Keratinocyte (primary cell): ENCODE data around the gene GATA1. TPM values are rescaled to one million over a fixed set of nuclear protein-coding genes. Genes with fewer than 3 reads are reported as not detected.

Experiments used
- DNase-seq: peaks from one replicate; pipeline ENCODE4 v3.0.0-alpha.2; 2011; ENCODE audit warnings: low read depth, missing footprints, low spot score
- FAIRE-seq: peaks from 2 replicates; lab custom pipeline; 2011; peaks lifted over from hg19 to GRCh38; lab: Jason Lieb, UNC
- H2AFZ ChIP-seq: 2 replicates; pipeline ENCODE4 v1.6.0; 2012; ENCODE audit warnings: low read length, control low read depth, inconsistent platforms; ENCODE audit not compliant: control insufficient read depth
- H3K27ac ChIP-seq: 2 replicates; pipeline ENCODE4 v1.5.1; 2011; ENCODE audit warnings: low read length; ENCODE audit not compliant: control insufficient read depth, insufficient read depth
- H3K27me3 ChIP-seq: 3 replicates; pipeline ENCODE4 v1.6.0; 2011; ENCODE audit warnings: low read length; ENCODE audit not compliant: control insufficient read depth, insufficient read depth; ENCODE audit errors: extremely low read depth
- H3K36me3 ChIP-seq, 2 experiments: 2 replicates in 1 of 2; 3 replicates in 1 of 2; pipeline ENCODE4 v1.5.1; 2011; ENCODE audit warnings: low read length in 2 of 2, mild to moderate bottlenecking in 1 of 2; ENCODE audit not compliant: control insufficient read depth in 2 of 2, insufficient read depth in 2 of 2; ENCODE audit errors: extremely low read depth in 1 of 2
- H3K4me1 ChIP-seq: 3 replicates; pipeline ENCODE4 v1.5.1; 2011; ENCODE audit warnings: low read length; ENCODE audit not compliant: control insufficient read depth, insufficient read depth; ENCODE audit errors: extremely low read depth
- H3K4me2 ChIP-seq: 3 replicates; pipeline ENCODE4 v1.6.0; 2011; ENCODE audit warnings: low read depth, low read length; ENCODE audit not compliant: control insufficient read depth, insufficient read depth; ENCODE audit errors: extremely low read depth
- H3K4me3 ChIP-seq, 3 experiments: fragments of 200-600 bp in 1 of 3; sonication (generic) in 1 of 3; 2 replicates in 2 of 3; 3 replicates in 1 of 3; pipeline ENCODE4 v1.5.1; 2011 to 2016; ENCODE audit warnings: low read length in 3 of 3, mild to moderate bottlenecking in 3 of 3, control low read depth in 2 of 3, inconsistent platforms in 1 of 3, low read depth in 1 of 3, mixed read lengths in 1 of 3, mixed run types in 1 of 3, moderate library complexity in 1 of 3; ENCODE audit not compliant: control insufficient read depth in 2 of 3, insufficient read depth in 2 of 3; ENCODE audit errors: extremely low read depth in 1 of 3
- H3K79me2 ChIP-seq: 2 replicates; pipeline ENCODE4 v1.6.0; 2012; ENCODE audit warnings: low read length; ENCODE audit not compliant: control insufficient read depth, insufficient read depth
- H3K9ac ChIP-seq: 3 replicates; pipeline ENCODE4 v1.6.0; 2011; ENCODE audit warnings: low read length; ENCODE audit not compliant: control insufficient read depth, insufficient read depth; ENCODE audit errors: extremely low read depth
- H3K9me1 ChIP-seq: 3 replicates; pipeline ENCODE4 v1.6.0; 2011; ENCODE audit warnings: low read length; ENCODE audit not compliant: control insufficient read depth, insufficient read depth; ENCODE audit errors: extremely low read depth
- H3K9me3 ChIP-seq: 2 replicates; pipeline ENCODE4 v1.5.1; 2012; ENCODE audit warnings: low read depth, low read length; ENCODE audit not compliant: control insufficient read depth
- H4K20me1 ChIP-seq: 3 replicates; pipeline ENCODE4 v1.6.0; 2011; ENCODE audit warnings: low read length; ENCODE audit not compliant: control insufficient read depth, insufficient read depth; ENCODE audit errors: extremely low read depth
- CTCF ChIP-seq, 3 experiments: IDR thresholded peaks in 1 of 3; conservative IDR thresholded peaks in 1 of 3; optimal IDR thresholded peaks in 1 of 3; 2 replicates in 2 of 3; 3 replicates in 1 of 3; pipeline versions ENCODE3 to v1.5.1; 2011; ENCODE audit warnings: low read length in 3 of 3, mild to moderate bottlenecking in 3 of 3, moderate library complexity in 2 of 3, control low read depth in 1 of 3, inconsistent platforms in 1 of 3; ENCODE audit not compliant: insufficient read depth in 2 of 3; ENCODE audit errors: extremely low read depth in 1 of 3
- EZH2 ChIP-seq: IDR thresholded peaks from one replicate; pipeline ENCODE4 v1.6.1; 2012; ENCODE audit warnings: inconsistent platforms, mild to moderate bottlenecking, low read length, moderate library complexity
- dilution Hi-C: fragments of 300-500 bp; cut with MboI; formaldehyde crosslinking; loops from one replicate; pipeline ENCODE4 v1.7.0; 2020; ENCODE audit warnings: low sequenced_read_pairs; ENCODE audit not compliant: extremely low pct_ligation_motif_present
- polyA plus RNA-seq, 5 experiments: library from polyadenylated mRNA; depleted of rRNA in 3 of 5; stranded (reverse) in 3 of 5; stranded (forward) in 1 of 5; unstranded in 1 of 5; fragments of >200 nt; gene quantifications; 1 replicate in 1 of 5; 2 replicates in 3 of 5; 3 replicates in 1 of 5; pipeline versions ENCODE4 v1.2.1 to v1.2.3, GENCODE V29; 2011 to 2012; ENCODE audit warnings: missing spikeins in 2 of 5, low read depth in 1 of 5, low replicate concordance in 1 of 5

GATA1 gene
- polyA plus RNA-seq, 1 donor (not counting 4 experiments of a cell fraction or from before 2014, with no cell fraction given), result not detected

GRCh38 chrX:48789366-48790220 lies 3.2 kb downstream of the GATA1 start:
- Histone ChIP-seq H3K36me3 (no peaks in the 10 kb centered on the region), H3K9me1 (no peaks in the 10 kb centered on the region), H3K4me1 (no peaks in the 10 kb centered on the region), H3K4me3 (no peak overlapping the region), H3K79me2 (no peaks in the 10 kb centered on the region), H3K9me3 (no peaks in the 10 kb centered on the region), H4K20me1 (no peaks in the 10 kb centered on the region), H2AFZ (no peak overlapping the region), H3K4me2 (no peak overlapping the region), H3K27me3 (peaks cover 9% of the 10 kb centered on the region), H3K9ac (no peak overlapping the region), H3K27ac (no peak overlapping the region)
- FAIRE-seq, result no peak
- dilution Hi-C loops, result no loop called here
- TF ChIP-seq EZH2 (no peak), CTCF (optimal IDR thresholded peaks at IDR 0.05 in 1 of 3, IDR thresholded peaks at IDR 0.05 in 1 of 3, conservative IDR thresholded peaks at IDR 0.05 in 1 of 3; ENCODE audit: extremely low read depth in 1 of 3, insufficient read depth in 2 of 3, low read length in 3 of 3) (no peak)
- no peak for DNase-seq

GRCh38 chrX:48790477-48790876 lies 4.1 kb downstream of the GATA1 start:
- no peaks in the 10 kb centered on the region for H3K4me1 ChIP-seq
- H3K4me2 ChIP-seq, result no peak overlapping the region
- H4K20me1 ChIP-seq, result no peaks in the 10 kb centered on the region
- no peak for DNase-seq
- TF ChIP-seq CTCF (optimal IDR thresholded peaks at IDR 0.05 in 1 of 3, IDR thresholded peaks at IDR 0.05 in 1 of 3, conservative IDR thresholded peaks at IDR 0.05 in 1 of 3; ENCODE audit: extremely low read depth in 1 of 3, insufficient read depth in 2 of 3, low read length in 3 of 3) (no peak), EZH2 (no peak)
- no peaks in the 10 kb centered on the region for H3K9me3 ChIP-seq
- no peaks in the 10 kb centered on the region for H3K36me3 ChIP-seq
- no peaks in the 10 kb centered on the region for H3K9me1 ChIP-seq
- no peak overlapping the region for H3K4me3 ChIP-seq
- H2AFZ ChIP-seq, result no peak overlapping the region
- dilution Hi-C loops, result no loop called here
- H3K9ac ChIP-seq, result no peak overlapping the region
- no peak for FAIRE-seq
- peaks cover 9% of the 10 kb centered on the region for H3K27me3 ChIP-seq
- no peak overlapping the region for H3K27ac ChIP-seq
- H3K79me2 ChIP-seq, result no peaks in the 10 kb centered on the region
